K562 (cell line): ENCODE data around the gene SLC40A1. TPM values are rescaled to one million over a fixed set of nuclear protein-coding genes. Genes with fewer than 3 reads are reported as not detected.

ENCODE experiments used
- ATAC-seq: fragments of 200-7000 bp; cut with Tn5 transposase; 3 replicates; pipeline ENCODE4 v1.9.1; 2020; ENCODE audit warnings: moderate library complexity
- BruUV-seq: library from RNA; stranded (reverse); fragments of 400-500 nt; replicated peaks from 2 replicates; lab custom pipeline; 2021; lab: Mats Ljungman, UMichigan
- CTCF ChIA-PET: fragments of 300-600 bp; formaldehyde crosslinking; extraction: SDS; loops from one replicate; lab custom pipeline; 2021; ENCODE audit warnings: low intra/inter-chr PET ratio; lab: Yijun Ruan, JAX
- POLR2A ChIA-PET: fragments of 300-600, 350-650 bp; sonication (Branson Sonifier 250); formaldehyde crosslinking; extraction: SDS; loops from one replicate; lab custom pipeline; 2021; ENCODE audit warnings: antibody characterized with exemption, inconsistent platforms; lab: Yijun Ruan, JAX
- DNase-seq, 4 experiments: peaks; one replicate each; pipeline versions ENCODE4 v3.0.0 to v3.0.0-alpha.2; 2011 to 2018; ENCODE audit warnings: low spot score in 3 of 4, mixed read lengths in 3 of 4; ENCODE audit errors: extremely low read depth in 1 of 4
- FAIRE-seq: peaks from 2 replicates; lab custom pipeline; 2011; peaks lifted over from hg19 to GRCh38; lab: Jason Lieb, UNC
- H2AFZ ChIP-seq: 2 replicates; pipeline ENCODE4 v1.6.0; 2011; ENCODE audit warnings: low read depth, low read length, control low read depth, inconsistent platforms
- H3K27ac ChIP-seq: fragments of 200-600 bp; 3 replicates; pipeline ENCODE4 v1.8.0; 2011; ENCODE audit warnings: low read depth, mild to moderate bottlenecking, control low read depth, inconsistent platforms, low read length, moderate library complexity, mixed read lengths; ENCODE audit errors: extremely low read depth
- H3K27me3 ChIP-seq, 2 experiments: fragments of 300-600 bp in 1 of 2; 2 replicates in 1 of 2; 3 replicates in 1 of 2; pipeline versions ENCODE4 v1.6.0 to v1.8.0; 2011; ENCODE audit warnings: inconsistent platforms in 2 of 2, low read length in 2 of 2, mild to moderate bottlenecking in 1 of 2, mixed read lengths in 1 of 2, moderate library complexity in 1 of 2; ENCODE audit not compliant: control insufficient read depth in 2 of 2, insufficient read depth in 2 of 2
- H3K36me3 ChIP-seq: fragments of 300-600 bp; 3 replicates; pipeline ENCODE4 v1.8.0; 2011; ENCODE audit warnings: mild to moderate bottlenecking, low read length, inconsistent platforms; ENCODE audit not compliant: control insufficient read depth, insufficient read depth
- H3K4me1 ChIP-seq, 2 experiments: fragments of 200-600 bp in 1 of 2; replicated peaks in 1 of 2; 2 replicates in 1 of 2; 3 replicates in 1 of 2; pipeline versions ENCODE4 v1.5.1 to v1.8.0; 2011; ENCODE audit warnings: inconsistent platforms in 2 of 2, low read length in 2 of 2, mild to moderate bottlenecking in 1 of 2, mixed read lengths in 1 of 2, moderate library complexity in 1 of 2; ENCODE audit not compliant: control insufficient read depth in 2 of 2, insufficient read depth in 2 of 2
- H3K4me2 ChIP-seq: 2 replicates; pipeline ENCODE4 v1.6.1; 2011; ENCODE audit warnings: low read length, control low read depth, inconsistent platforms, mixed read lengths; ENCODE audit not compliant: insufficient read depth
- H3K4me3 ChIP-seq: fragments of 200-600 bp; sonication (generic), shearing (Covaris generic); 2 replicates; pipeline ENCODE4 v1.5.1; 2016; ENCODE audit warnings: control low read depth, inconsistent platforms
- H3K79me2 ChIP-seq: fragments of 200-600 bp; 3 replicates; pipeline ENCODE4 v1.8.0; 2011; ENCODE audit warnings: low read length, inconsistent platforms; ENCODE audit not compliant: control insufficient read depth, insufficient read depth
- H3K9ac ChIP-seq, 2 experiments: 2 replicates each; pipeline versions ENCODE4 v1.6.0 to v1.6.1; 2011; ENCODE audit warnings: low read depth in 2 of 2, low read length in 2 of 2, control low read depth in 1 of 2, inconsistent platforms in 1 of 2, mild to moderate bottlenecking in 1 of 2, mixed read lengths in 1 of 2; ENCODE audit not compliant: insufficient read depth in 1 of 2
- H3K9me1 ChIP-seq: one replicate; pipeline ENCODE4 v1.6.0; 2011; ENCODE audit warnings: inconsistent platforms, mild to moderate bottlenecking, low read length, moderate library complexity; ENCODE audit not compliant: control insufficient read depth, insufficient read depth
- H3K9me3 ChIP-seq: replicated peaks from 2 replicates; pipeline ENCODE4 v1.5.1; 2011; ENCODE audit warnings: low read depth, low read length, inconsistent platforms; ENCODE audit not compliant: control insufficient read depth, insufficient read depth
- H4K20me1 ChIP-seq: replicated peaks from 2 replicates; pipeline ENCODE4 v1.6.1; 2011; ENCODE audit warnings: low read length, inconsistent platforms, mixed read lengths; ENCODE audit not compliant: control insufficient read depth, insufficient read depth
- BRD9 ChIP-seq: fragments of 450-650 bp; IDR thresholded peaks from 2 replicates; pipeline ENCODE4 v1.6.1; 2018; ENCODE audit warnings: low read depth; ENCODE audit not compliant: partially characterized antibody
- CCNT2 ChIP-seq: IDR thresholded peaks from 2 replicates; pipeline ENCODE4 v1.6.1; 2011; ENCODE audit warnings: borderline replicate concordance, low read depth, mild to moderate bottlenecking, moderate library complexity, mixed read lengths, low read length; ENCODE audit not compliant: insufficient read length; ENCODE audit errors: extremely low read depth
- MAFG ChIP-seq: fragments of 450-650 bp; conservative IDR thresholded peaks from 2 replicates; pipeline ENCODE4 v1.6.1; 2016; ENCODE audit warnings: missing genetic modification characterization, missing compliant biosample characterization
- NFIC ChIP-seq: fragments of 450-650 bp; IDR thresholded peaks from 2 replicates; pipeline ENCODE4 v1.6.1; 2017; ENCODE audit warnings: mild to moderate bottlenecking, inconsistent platforms
- POU5F1 ChIP-seq: fragments of 150-350 bp; IDR thresholded peaks from 2 replicates; pipeline ENCODE4 v1.6.1; 2014; ENCODE audit warnings: borderline replicate concordance, low read length, low read depth, mild to moderate bottlenecking; ENCODE audit not compliant: partially characterized antibody
- SRF ChIP-seq, 2 experiments: fragments of 250-450, 450-650 bp in 1 of 2; sonication (Bioruptor Pico) in 1 of 2; sonication (generic) in 1 of 2; formaldehyde crosslinking; IDR thresholded peaks; 2 replicates each; pipeline versions ENCODE4 v1.5.0 to v1.5.1; 2020 to 2022; ENCODE audit warnings: mild to moderate bottlenecking in 1 of 2, missing genetic modification reagents in 1 of 2
- SRSF3 ChIP-seq: fragments of 200-400 bp; formaldehyde crosslinking; IDR thresholded peaks from 2 replicates; pipeline ENCODE4 v1.6.1; 2016; ENCODE audit warnings: mild to moderate bottlenecking, low read length, moderate library complexity; ENCODE audit not compliant: insufficient read depth
- ZNF324 ChIP-seq: fragments of 250-450 bp; sonication (Bioruptor Pico); IDR thresholded peaks from 2 replicates; pipeline ENCODE4 v1.4.0; 2020; ENCODE audit warnings: mild to moderate bottlenecking
- ZNF347 ChIP-seq: fragments of 450-650 bp; formaldehyde crosslinking; IDR thresholded peaks from 2 replicates; pipeline ENCODE4 v1.4.0; 2020; ENCODE audit warnings: low read depth, mild to moderate bottlenecking, moderate library complexity
- WGBS: fragments of 100-300 bp; shearing (Covaris generic); methylation state at CpG from one replicate; pipeline ENCODE4 v1.1.6; 2016; ENCODE audit warnings: low coverage, mixed read lengths; ENCODE audit not compliant: insufficient coverage; ENCODE audit errors: missing lambda C conversion rate; 5-methylcytosine and 5-hydroxymethylcytosine counted together
- in situ Hi-C: fragments of 300-500 bp; cut with MboI; formaldehyde crosslinking; loops from 4 replicates; pipeline ENCODE4 v1.15.0; 2018; ENCODE audit warnings: inconsistent platforms, mixed read lengths
- intact Hi-C: fragments of 100-400 bp; cut with micrococcal nuclease; formaldehyde crosslinking; loops from 2 replicates; pipeline ENCODE4 v1.14.2; 2022
- polyA plus RNA-seq, 8 experiments: library from polyadenylated mRNA; depleted of rRNA in 4 of 8; stranded (reverse) in 5 of 8; unstranded in 3 of 8; fragments of >200 nt; fragmentation: Nextera tagmentation in 2 of 8; fragmentation: Illumina TruSeq in 1 of 8; extraction: Ambion mirVana in 2 of 8; extraction: Trizol in 1 of 8; gene quantifications; 2 replicates each; pipeline versions ENCODE4 v1.2.1 to v1.2.3, GENCODE V29; 2011 to 2014; ENCODE audit warnings: inconsistent platforms in 1 of 8, missing spikeins in 1 of 8
- total RNA-seq, 7 experiments: library from RNA; depleted of rRNA in 6 of 7; stranded (reverse); fragments of >200 nt in 6 of 7; fragmentation: Illumina TruSeq in 2 of 7; extraction: Trizol in 2 of 7; gene quantifications; 2 replicates each; pipeline versions ENCODE4 v1.2.1 to v1.2.3, GENCODE V29; 2011 to 2021; ENCODE audit warnings: low replicate concordance in 1 of 7
- TF ChIP-seq, protein P1 (sequence below): fragments of 450-650 bp; formaldehyde crosslinking; IDR thresholded peaks from 2 replicates; pipeline ENCODE4 v1.4.0; 2020; ENCODE audit warnings: mild to moderate bottlenecking, mixed read lengths
- TF ChIP-seq, protein P2 (sequence below), 3 experiments: fragments of 200-800 bp in 1 of 3; sonication (Bioruptor generic) in 1 of 3; sonication (generic) in 1 of 3; formaldehyde crosslinking in 1 of 3; IDR thresholded peaks; 2 replicates each; pipeline versions ENCODE4 v1.6.1 to v1.8.0; 2016 to 2022; ENCODE audit warnings: mild to moderate bottlenecking in 2 of 3, missing compliant biosample characterization in 2 of 3, missing genetic modification characterization in 2 of 3, missing genetic modification reagents in 1 of 3
- TF ChIP-seq, protein P3 (sequence below): fragments of 450-650 bp; formaldehyde crosslinking; IDR thresholded peaks from 2 replicates; pipeline ENCODE4 v1.4.0; 2020; ENCODE audit warnings: mild to moderate bottlenecking
- TF ChIP-seq, protein P4 (sequence below): fragments of 450-650 bp; conservative IDR thresholded peaks from 2 replicates; pipeline ENCODE4 v1.6.1; 2016; ENCODE audit warnings: missing genetic modification characterization, low read depth, mild to moderate bottlenecking, control low read depth, missing compliant biosample characterization
- TF ChIP-seq, protein P5 (sequence below): fragments of 250-450 bp; sonication (Bioruptor Pico); IDR thresholded peaks from 2 replicates; pipeline ENCODE4 v1.8.0; 2022; ENCODE audit warnings: inconsistent platforms

The SLC40A1 gene
- total and polyA plus RNA-seq, 9 of the 15 experiments (the other 6 are each of a cell fraction or from before 2014, with no cell fraction given), result 42.2 to 95.9 (median 54.9) TPM

DNA sequence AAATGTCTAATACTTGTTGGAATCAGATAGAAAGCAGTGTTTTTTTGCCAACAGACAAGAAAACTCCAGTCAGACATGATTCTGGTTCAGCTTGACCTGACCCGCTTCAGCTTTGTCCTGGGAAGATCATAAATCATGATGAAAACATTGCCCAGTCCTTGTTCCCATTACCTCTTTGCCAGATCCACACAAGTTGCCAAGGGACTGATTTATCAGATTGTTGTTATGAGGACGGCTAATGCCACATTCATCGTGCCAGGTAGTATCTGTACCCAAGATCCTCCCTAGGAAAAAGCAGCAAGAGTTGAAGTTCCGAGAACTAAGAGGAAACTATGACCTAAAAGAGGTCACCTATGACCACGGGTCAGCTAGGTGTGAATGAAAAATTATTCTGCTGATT is 39.0 kb downstream of the SLC40A1 start:
- intact Hi-C loops (no loop called here), in situ Hi-C loops (no loop called here)
- ATAC-seq, result no peak
- H3K79me2 ChIP-seq, result no peaks in the 10 kb centered on the region
- no peaks in the 10 kb centered on the region for H3K36me3 ChIP-seq
- BruUV-seq, result no TSS peak
- H2AFZ ChIP-seq, result no peak overlapping the region
- no peaks in the 10 kb centered on the region for H3K9me3 ChIP-seq
- no peak overlapping the region for H3K4me2 ChIP-seq
- no peaks in the 10 kb centered on the region for H3K9me1 ChIP-seq
- DNase-seq, result no peak
- no peak for FAIRE-seq
- CTCF ChIA-PET, result no interaction called here
- H4K20me1 ChIP-seq, result no peaks in the 10 kb centered on the region
- 59% methylated on average over 5 of the region's 5 CpGs for WGBS
- H3K27ac ChIP-seq, result no peak overlapping the region
- POLR2A ChIA-PET, result interaction anchor here (1.4 kb wide), 1 partner anchor 78 kb away, joined by 3 read pairs; no protein-coding TSS in a partner anchor
- H3K9ac ChIP-seq, result no peak overlapping the region
- no peaks in the 10 kb centered on the region; a peak in 3 of 5 replicates for H3K4me1 ChIP-seq
- H3K27me3 ChIP-seq, result no peaks in the 10 kb centered on the region
- no peak overlapping the region for H3K4me3 ChIP-seq
- TF ChIP-seq, protein P1, sequence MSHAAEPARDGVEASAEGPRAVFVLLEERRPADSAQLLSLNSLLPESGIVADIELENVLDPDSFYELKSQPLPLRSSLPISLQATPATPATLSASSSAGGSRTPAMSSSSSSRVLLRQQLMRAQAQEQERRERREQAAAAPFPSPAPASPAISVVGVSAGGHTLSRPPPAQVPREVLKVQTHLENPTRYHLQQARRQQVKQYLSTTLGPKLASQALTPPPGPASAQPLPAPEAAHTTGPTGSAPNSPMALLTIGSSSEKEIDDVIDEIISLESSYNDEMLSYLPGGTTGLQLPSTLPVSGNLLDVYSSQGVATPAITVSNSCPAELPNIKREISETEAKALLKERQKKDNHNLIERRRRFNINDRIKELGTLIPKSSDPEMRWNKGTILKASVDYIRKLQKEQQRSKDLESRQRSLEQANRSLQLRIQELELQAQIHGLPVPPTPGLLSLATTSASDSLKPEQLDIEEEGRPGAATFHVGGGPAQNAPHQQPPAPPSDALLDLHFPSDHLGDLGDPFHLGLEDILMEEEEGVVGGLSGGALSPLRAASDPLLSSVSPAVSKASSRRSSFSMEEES (CRISPR knock-in tag), result no peak
- TF ChIP-seq, protein P2, sequence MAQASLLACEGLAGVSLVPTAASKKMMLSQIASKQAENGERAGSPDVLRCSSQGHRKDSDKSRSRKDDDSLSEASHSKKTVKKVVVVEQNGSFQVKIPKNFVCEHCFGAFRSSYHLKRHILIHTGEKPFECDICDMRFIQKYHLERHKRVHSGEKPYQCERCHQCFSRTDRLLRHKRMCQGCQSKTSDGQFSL (CRISPR knock-in tag; IDR thresholded peaks at IDR 0.05), result no peak
- TF ChIP-seq, protein P2 (tag; IDR thresholded peaks at IDR 0.05), result no peak
- TF ChIP-seq, protein P3, sequence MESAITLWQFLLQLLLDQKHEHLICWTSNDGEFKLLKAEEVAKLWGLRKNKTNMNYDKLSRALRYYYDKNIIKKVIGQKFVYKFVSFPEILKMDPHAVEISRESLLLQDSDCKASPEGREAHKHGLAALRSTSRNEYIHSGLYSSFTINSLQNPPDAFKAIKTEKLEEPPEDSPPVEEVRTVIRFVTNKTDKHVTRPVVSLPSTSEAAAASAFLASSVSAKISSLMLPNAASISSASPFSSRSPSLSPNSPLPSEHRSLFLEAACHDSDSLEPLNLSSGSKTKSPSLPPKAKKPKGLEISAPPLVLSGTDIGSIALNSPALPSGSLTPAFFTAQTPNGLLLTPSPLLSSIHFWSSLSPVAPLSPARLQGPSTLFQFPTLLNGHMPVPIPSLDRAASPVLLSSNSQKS, result no peak
- TF ChIP-seq MAFG, result no peak
- TF ChIP-seq CCNT2, result no peak
- no peak for TF ChIP-seq ZNF324 (CRISPR knock-in tag)
- no peak for TF ChIP-seq SRF (CRISPR knock-in tag; IDR thresholded peaks at IDR 0.05)
- TF ChIP-seq SRSF3, result no peak
- TF ChIP-seq ZNF347 (CRISPR knock-in tag), result no peak
- TF ChIP-seq NFIC, result no peak
- no peak for TF ChIP-seq BRD9
- no peak for TF ChIP-seq POU5F1
- TF ChIP-seq, protein P4, sequence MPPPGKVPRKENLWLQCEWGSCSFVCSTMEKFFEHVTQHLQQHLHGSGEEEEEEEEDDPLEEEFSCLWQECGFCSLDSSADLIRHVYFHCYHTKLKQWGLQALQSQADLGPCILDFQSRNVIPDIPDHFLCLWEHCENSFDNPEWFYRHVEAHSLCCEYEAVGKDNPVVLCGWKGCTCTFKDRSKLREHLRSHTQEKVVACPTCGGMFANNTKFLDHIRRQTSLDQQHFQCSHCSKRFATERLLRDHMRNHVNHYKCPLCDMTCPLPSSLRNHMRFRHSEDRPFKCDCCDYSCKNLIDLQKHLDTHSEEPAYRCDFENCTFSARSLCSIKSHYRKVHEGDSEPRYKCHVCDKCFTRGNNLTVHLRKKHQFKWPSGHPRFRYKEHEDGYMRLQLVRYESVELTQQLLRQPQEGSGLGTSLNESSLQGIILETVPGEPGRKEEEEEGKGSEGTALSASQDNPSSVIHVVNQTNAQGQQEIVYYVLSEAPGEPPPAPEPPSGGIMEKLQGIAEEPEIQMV (tag), result no peak
- TF ChIP-seq, protein P5, sequence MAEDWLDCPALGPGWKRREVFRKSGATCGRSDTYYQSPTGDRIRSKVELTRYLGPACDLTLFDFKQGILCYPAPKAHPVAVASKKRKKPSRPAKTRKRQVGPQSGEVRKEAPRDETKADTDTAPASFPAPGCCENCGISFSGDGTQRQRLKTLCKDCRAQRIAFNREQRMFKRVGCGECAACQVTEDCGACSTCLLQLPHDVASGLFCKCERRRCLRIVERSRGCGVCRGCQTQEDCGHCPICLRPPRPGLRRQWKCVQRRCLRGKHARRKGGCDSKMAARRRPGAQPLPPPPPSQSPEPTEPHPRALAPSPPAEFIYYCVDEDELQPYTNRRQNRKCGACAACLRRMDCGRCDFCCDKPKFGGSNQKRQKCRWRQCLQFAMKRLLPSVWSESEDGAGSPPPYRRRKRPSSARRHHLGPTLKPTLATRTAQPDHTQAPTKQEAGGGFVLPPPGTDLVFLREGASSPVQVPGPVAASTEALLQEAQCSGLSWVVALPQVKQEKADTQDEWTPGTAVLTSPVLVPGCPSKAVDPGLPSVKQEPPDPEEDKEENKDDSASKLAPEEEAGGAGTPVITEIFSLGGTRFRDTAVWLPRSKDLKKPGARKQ (CRISPR knock-in tag), result no peak
